GM18951 (cell line): Measurements from ENCODE around the gene TMEM131.

ENCODE experiments used
- POLR2A ChIP-seq: IDR thresholded peaks from 4 replicates; pipeline ENCODE4 v1.6.1; 2011; ENCODE audit warnings: mild to moderate bottlenecking; ENCODE audit not compliant: insufficient read length, insufficient read depth; ENCODE audit errors: extremely low read depth
- in situ Hi-C: fragments of 300-500 bp; cut with MboI; formaldehyde crosslinking; loops from one replicate; pipeline ENCODE4 v1.12.0; 2022; ENCODE audit warnings: low sequenced_read_pairs, mixed read lengths, inconsistent platforms; ENCODE audit not compliant: unreplicated experiment

The TMEM131 gene

DNA sequence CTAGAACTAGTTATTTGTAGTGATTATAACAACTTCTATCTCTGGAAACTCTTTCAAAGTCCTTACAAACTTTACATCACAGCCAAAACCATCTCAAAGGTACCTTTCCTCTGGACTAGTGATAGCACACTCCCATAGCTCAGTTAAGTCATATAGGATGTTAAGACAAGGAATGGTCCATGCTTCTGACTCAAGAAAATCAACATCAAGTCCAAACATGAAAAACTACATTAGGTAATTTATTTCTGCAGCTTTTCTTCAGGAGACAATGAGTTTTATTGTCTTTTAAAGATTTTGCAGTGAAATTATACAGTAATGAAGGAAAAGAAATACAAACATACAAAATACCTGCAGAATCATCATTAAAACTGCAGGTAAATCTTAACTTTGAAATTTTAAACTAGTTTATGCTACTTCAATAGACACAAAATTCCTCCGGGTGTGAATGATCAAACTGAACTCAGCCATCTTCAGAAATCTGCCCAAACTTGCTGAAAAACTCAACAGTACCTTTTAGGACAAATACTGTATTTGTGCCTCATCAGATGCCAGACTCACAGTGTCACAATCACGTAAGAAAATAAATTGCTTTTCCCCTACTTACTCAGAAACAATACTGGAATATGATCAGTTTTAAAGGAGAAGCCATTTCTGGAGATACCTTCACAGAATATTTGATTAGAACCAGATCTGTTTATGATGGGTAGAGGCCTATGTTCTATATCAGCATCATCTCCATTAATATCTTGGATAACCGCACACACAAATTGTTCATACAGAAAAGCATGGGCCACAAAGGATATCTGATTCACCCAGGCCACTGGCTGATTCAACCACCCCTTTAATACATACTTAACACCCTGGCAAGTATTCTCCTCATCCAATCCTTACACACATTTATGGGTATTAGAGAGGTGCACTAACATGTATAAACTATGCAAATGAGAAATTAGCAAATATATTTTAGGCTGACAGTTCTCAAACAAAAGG lies 2.6 kb downstream of the TMEM131 start:
- in situ Hi-C loops: no loop called here
- TF ChIP-seq POLR2A: no peak

DNA sequence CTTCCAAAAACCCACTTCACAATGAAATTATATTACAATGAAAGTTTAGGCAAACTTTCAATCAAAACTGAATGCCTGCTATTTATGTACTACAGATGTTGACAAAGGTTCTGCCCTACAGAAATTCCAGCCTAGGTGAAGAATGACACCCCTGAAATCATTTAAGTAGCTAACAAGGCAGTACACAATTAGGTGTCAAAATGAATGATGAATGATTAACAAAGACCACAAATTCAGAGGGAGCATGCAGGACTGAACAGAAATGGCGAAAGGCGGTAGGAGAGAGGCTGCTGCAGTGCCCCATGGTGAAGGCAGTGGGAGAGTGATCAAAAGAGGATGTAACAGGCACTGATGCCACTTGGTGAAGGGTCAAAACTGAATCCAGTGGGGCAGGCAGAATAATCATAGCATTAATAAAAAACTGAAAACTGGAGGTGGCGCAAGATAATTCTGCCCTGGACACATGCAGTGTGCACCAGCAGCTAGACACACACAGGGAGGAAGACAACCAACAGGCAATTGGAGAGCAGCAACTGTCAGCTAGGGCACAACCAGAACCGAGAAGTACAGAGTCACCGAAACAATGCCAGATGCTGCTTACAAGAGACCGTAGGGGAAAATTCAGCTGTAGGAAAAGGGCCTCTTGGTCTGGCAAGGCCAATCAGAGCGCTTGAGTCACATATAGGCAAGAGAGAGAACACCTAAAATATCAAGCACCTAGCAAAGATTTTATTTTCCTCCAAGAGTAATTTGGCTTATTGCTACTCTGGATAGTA lies 4.5 kb downstream of the TMEM131 start:
- in situ Hi-C loops: no loop called here
- TF ChIP-seq POLR2A: no peak

DNA sequence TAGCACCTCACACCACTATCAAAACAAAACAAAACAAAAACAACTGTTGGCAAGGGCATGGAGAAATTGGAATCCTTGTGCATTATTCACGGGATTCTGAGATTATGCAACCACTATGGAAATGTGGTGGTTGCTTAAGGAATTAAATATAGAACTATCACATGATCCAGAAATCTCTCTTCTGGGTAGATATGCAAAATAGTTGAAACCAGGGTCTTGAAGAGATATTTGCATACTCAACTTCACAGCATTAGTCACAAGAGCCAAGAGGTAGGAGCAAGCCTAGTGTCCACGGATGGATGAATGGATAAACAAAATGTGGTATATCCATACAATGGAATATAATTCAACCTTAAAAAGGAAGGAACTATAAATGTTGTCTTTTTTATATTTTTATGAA lies 7.0 kb downstream of the TMEM131 start:
- TF ChIP-seq POLR2A: no peak
- in situ Hi-C loops: no loop called here

GRCh38 chr2:97985998-97986397 lies 9.8 kb downstream of the TMEM131 start:
- no peak for TF ChIP-seq POLR2A
- in situ Hi-C loops: no loop called here

DNA sequence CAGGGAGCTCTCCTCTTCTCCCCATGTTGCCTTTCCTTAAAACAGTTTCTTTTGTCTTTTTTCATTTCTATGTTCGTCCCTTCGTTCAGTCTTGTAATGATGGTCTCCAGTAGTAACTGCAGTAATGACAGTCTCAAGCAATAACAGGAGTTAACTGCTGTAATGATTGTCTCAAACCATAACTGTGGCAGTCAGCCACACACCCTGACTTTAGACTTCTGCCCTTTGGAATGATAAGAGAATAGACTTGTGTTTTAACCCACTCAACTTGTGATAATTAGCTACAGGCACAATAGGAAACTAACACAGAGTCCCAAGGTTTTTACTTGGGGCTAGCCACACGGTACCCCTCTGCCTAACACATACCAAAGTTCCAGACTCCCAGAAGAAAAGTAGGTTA lies 12.1 kb downstream of the TMEM131 start:
- no peak for TF ChIP-seq POLR2A
- in situ Hi-C loops: no loop called here

DNA sequence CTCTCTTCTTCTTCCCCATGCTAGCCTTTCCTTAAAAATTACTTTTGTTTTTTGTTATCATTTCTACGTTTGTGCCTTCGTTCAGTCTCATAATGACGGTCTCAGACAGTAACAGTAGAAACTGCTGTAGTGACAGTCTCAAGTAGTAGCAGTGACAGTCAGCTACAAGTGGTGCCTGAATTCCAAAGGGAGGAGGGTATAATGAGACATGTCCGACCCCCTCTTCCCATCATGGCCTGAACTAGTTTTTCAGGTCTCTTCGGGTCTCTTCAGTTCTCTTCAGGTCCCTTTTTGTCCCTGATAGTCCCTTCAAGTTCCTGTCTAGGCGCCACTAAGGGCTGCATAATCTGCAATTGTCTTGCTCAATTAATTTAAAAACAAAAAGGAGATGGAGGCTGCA lies 12.6 kb downstream of the TMEM131 start:
- in situ Hi-C loops: no loop called here
- TF ChIP-seq POLR2A: no peak

GRCh38 chr2:97982621-97983020 lies 13.1 kb downstream of the TMEM131 start:
- TF ChIP-seq POLR2A: no peak
- in situ Hi-C loops: no loop called here

- TF ChIP-seq POLR2A: no peak
- in situ Hi-C loops: no loop called here
Measured at GRCh38 chr2:97981961-97982360, 13.8 kb downstream of the TMEM131 start.

DNA sequence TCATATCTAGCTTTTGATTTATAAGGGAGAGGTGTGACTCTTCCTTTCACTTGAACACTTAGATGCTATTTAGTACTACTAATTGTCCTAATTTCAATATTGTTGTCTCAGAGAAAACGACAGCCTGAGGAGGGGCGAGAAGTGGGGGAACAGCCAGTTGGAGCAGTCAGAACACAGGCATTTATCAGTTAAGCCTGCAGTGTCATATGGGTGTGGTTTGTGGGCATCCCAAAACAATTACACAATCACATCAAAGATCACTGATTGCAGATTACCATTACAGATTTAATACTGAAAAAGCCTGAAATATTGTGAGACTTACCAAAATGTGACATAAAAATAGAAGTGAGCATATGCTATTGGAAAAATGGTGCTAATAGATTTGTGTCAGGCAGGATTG lies 15.8 kb downstream of the TMEM131 start:
- TF ChIP-seq POLR2A: no peak
- in situ Hi-C loops: no loop called here

DNA sequence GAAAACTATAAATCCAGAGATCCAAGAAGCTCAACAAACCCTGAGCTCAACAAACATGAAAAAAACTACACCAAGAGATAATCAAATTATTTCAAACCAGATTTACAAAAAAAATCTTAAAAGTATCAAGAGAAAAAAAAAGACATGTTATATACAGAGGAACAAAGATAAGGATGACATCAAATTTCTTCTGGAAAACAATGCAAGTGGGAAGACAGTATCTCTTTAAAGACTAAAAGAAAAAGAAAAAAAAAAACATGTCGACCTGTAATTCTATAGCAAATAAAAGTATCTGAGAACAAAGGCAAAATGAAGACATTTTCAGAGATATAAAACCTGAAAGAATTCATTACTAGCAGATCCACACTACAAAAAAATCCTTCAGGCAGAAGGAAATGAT lies 21.3 kb downstream of the TMEM131 start:
- in situ Hi-C loops: no loop called here
- TF ChIP-seq POLR2A: no peak

DNA sequence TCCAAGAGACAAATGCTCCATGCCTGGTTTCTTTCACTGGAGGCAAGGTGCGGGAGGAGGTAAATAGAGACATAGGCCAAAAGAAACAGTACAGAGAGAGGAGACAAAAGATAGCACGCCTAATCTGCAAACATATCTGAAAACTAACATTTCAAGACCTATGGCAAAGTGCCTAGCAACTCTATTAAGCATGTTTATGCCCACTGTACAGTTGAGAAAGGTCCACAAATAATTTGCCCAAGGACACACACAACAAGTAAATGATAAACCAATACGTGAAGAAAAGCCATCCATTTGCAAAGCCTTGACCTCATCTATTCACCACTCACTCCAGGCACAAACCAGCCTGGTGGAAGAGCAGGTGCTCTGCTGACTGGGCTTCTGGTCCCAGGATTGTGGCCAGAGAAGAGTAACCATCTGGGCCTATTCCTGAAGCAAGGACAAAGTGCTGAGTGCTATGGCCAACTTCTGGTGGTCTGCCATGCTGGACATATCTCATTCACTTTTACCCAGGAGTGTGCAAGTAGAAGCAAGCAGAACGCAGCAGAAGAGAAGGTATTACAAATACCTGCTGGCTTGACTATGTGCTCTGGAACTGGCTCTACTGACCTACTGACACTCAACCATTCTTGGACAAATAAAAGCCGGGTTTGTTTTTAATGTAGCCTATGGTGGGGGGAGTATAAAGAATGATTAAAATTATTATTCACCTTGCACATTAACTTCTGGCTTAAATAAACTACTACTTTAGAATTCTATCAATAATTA lies 25.3 kb downstream of the TMEM131 start:
- TF ChIP-seq POLR2A: no peak
- in situ Hi-C loops: no loop called here

GRCh38 chr2:97969081-97970067 lies 26.4 kb downstream of the TMEM131 start:
- in situ Hi-C loops: no loop called here
- no peak for TF ChIP-seq POLR2A
